Lower lobe of right lung (tissue), 2 donors: ENCODE results near the gene CTU2. TPM values are rescaled to one million over a fixed set of nuclear protein-coding genes. Genes with fewer than 3 reads are reported as not detected.

ENCODE experiments used
- ATAC-seq, 2 donors: fragments of 200-7000 bp; cut with Tn5 transposase; one replicate each; pipeline ENCODE4 v1.9.1; 2020 to 2022; ENCODE audit warnings: mild to moderate bottlenecking in 2 of 2, moderate library complexity in 2 of 2
- DNase-seq: peaks from one replicate; pipeline ENCODE4 v3.0.0-alpha.2; 2020
- H3K27ac ChIP-seq: fragments of 200-600 bp; one replicate; pipeline ENCODE4 v1.8.0; 2022
- H3K27me3 ChIP-seq: fragments of 200-600 bp; one replicate; pipeline ENCODE4 v1.8.0; 2022; ENCODE audit warnings: low read depth
- H3K36me3 ChIP-seq: fragments of 200-600 bp; one replicate; pipeline ENCODE4 v1.8.0; 2022; ENCODE audit warnings: mild to moderate bottlenecking
- H3K4me1 ChIP-seq: fragments of 200-600 bp; one replicate; pipeline ENCODE4 v1.8.0; 2022
- H3K4me3 ChIP-seq: fragments of 200-600 bp; one replicate; pipeline ENCODE4 v1.8.0; 2022; ENCODE audit warnings: mild to moderate bottlenecking
- H3K9me3 ChIP-seq: fragments of 200-600 bp; one replicate; pipeline ENCODE4 v1.8.0; 2022
- intact Hi-C: fragments of 100-400 bp; cut with DNase I; formaldehyde crosslinking; loops from one replicate; pipeline ENCODE4 v1.11.0; 2022
- total RNA-seq: library from RNA; stranded (reverse); fragmentation: NEBNext Ultra II Directional; extraction: Animal tissue kit (Norgen Biotek cat#: 25700); gene quantifications from one replicate; pipeline ENCODE4 v1.2.1, GENCODE V29; 2021
- TF ChIP-seq, protein P1 (sequence below): fragments of 200-600 bp; IDR thresholded peaks from one replicate; pipeline ENCODE4 v1.8.0; 2022; ENCODE audit warnings: antibody characterized with exemption, mild to moderate bottlenecking
- donor health status: DM: no; HTN: yes; CAD: no; lungs with severe emphysema.

CTU2 gene
- total RNA-seq, 1 donor from 2014 or later: 14.5 TPM

DNA sequence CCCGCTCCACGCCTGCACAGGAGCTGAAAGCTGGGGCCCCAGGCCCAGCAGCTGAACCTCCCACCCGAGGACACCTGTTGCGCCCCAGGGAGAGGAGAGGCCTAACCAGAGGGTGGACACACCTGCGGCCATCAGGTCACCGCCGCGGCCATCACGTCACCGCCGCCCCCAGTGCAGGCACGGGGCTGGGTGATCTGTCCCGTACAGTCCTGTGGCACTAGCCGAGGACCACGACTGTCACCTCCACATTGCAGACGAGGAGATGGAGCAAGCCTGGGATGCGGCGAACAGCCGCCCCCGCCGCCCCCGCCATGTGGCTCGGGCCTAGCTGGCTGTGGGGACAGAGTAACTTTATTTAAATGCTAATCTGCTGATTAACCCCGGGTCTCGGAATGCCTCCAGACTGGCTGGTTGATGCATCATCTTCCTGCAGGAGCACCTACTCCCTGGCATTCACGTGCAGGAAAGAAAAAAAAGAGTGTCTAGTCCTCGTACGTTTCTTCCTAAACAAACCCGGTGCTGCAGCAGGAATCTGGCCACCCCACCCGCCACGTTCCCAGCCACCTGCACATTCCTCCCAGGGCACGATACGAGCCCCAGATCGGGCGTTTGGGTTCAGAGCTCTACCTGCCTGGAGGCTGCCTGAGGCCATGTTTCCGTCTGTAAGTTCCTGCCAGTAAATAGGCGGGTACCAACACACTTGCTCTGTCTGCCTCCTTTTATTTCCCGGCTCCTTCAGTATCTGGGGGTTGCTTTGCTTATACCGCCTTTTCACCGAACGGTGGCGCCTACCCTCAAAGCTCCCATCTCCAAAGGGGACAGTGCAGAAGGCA lies 48.8 kb downstream of the CTU2 start:
- peaks cover 34% of the 10 kb centered on the region for H3K4me1 ChIP-seq

DNA sequence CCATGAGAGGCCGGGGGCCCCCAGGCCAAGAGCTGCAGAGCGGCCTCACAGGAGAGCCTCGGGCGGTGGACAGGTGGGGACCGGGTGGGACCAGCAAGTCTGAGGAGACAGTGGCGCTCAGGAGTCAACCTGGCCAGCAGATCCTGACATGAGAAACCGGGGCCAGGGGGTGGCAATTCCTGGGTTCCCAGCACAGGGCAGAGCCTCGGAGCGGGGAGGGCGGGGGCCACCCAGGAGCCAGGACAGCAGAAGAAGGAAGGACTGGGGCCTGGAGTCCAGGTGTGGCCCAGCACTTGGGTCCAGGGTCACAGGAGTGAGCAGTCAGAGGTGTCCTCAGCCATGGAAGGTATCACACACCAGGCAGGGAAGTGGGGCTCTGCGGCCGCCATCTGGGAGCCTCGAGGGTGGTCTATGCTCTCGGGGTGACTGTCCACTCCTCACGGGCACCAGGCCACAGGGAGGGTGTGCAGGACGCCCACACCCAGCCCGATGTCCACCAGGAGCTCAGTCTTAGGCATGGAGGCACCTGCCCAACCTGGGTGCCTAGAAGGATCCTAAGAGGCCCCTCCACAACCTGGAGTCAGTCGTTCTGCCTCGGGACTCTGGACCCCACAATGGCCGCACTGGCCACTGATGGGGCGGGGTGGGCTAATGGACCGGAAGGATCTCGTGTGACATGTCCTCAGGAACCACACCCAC lies 49.6 kb downstream of the CTU2 start:
- no peak overlapping the region for H3K4me3 ChIP-seq
- H3K36me3 ChIP-seq: peaks cover 16% of the 10 kb centered on the region
- H3K27me3 ChIP-seq: no peaks in the 10 kb centered on the region
- peaks cover 42% of the 10 kb centered on the region for H3K4me1 ChIP-seq
- H3K27ac ChIP-seq: no peak overlapping the region
- peak in 1 of 2 donors; percentile 1 for ATAC-seq
- TF ChIP-seq, protein P1, sequence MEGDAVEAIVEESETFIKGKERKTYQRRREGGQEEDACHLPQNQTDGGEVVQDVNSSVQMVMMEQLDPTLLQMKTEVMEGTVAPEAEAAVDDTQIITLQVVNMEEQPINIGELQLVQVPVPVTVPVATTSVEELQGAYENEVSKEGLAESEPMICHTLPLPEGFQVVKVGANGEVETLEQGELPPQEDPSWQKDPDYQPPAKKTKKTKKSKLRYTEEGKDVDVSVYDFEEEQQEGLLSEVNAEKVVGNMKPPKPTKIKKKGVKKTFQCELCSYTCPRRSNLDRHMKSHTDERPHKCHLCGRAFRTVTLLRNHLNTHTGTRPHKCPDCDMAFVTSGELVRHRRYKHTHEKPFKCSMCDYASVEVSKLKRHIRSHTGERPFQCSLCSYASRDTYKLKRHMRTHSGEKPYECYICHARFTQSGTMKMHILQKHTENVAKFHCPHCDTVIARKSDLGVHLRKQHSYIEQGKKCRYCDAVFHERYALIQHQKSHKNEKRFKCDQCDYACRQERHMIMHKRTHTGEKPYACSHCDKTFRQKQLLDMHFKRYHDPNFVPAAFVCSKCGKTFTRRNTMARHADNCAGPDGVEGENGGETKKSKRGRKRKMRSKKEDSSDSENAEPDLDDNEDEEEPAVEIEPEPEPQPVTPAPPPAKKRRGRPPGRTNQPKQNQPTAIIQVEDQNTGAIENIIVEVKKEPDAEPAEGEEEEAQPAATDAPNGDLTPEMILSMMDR: no peak
- H3K9me3 ChIP-seq: no peaks in the 10 kb centered on the region
- intact Hi-C loops: no loop called here
- no peak for DNase-seq

More for the DNA sequence above, 48.8 kb downstream of the CTU2 start:
- Histone ChIP-seq H3K36me3 (peaks cover 16% of the 10 kb centered on the region), H3K27ac (no peak overlapping the region), H3K4me3 (no peak overlapping the region), H3K9me3 (no peaks in the 10 kb centered on the region), H3K27me3 (no peaks in the 10 kb centered on the region)
- ATAC-seq (peak in 1 of 2 donors; percentile 14), DNase-seq (no peak)
- TF ChIP-seq, protein P1: peak; percentile 24
- intact Hi-C loops: no loop called here

DNA sequence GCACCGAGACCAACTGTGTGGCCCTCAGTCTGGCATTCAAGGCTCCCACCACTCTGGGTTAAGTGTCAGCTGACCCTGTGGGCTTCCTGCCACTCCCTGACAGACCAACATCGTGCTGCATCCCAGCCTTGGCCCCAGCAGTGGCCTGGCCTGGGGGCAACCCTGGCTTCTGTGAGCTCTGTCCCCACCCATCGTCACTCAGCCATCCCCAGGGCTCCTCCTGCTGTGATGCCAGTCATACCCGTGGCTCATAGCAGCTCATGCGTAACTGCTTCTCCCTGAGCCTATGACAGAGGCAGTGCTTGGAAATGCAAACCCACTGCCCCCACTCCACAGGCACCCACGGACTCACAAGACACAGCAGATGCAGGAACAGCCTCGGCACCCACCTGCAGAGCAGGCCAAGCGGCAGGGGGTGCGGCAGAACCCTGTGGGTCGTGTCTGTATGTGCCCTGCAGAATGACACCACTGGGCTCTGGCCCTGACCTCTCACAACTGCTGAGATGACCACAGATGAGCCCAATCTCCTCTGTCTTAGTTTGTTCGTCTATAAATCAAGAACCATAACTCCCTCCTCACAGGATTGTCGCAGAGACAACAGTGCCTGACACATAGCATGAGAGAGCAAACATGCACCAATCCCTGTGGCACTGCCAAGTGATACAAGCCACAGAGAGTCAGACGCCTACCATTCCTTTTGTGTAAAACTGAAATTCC lies 52.1 kb downstream of the CTU2 start:
- no peak overlapping the region for H3K27ac ChIP-seq
- peaks cover 7% of the 10 kb centered on the region for H3K36me3 ChIP-seq
- H3K4me3 ChIP-seq: no peak overlapping the region
- H3K4me1 ChIP-seq: peaks cover 67% of the 10 kb centered on the region
- intact Hi-C loops: no loop called here
- DNase-seq (no peak), ATAC-seq (no peak)
- H3K9me3 ChIP-seq: no peaks in the 10 kb centered on the region
- no peaks in the 10 kb centered on the region for H3K27me3 ChIP-seq
- TF ChIP-seq, protein P1: no peak

DNA sequence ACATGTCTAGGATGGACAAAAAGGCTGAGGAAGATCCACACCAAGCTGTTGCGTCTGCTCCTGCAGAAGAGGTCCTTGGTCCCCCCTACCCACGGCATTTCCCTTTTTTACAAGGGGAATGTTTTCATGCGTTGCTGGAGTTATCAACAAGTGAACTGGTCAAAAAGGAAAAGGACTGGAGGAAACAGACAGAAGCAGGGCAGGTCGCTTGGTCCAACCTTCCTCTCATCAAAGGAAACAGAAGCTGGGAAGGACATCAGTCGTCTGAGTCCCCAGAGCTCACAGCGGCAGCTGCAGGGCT lies 52.6 kb downstream of the CTU2 start:
- peaks cover 9% of the 10 kb centered on the region for H3K36me3 ChIP-seq
- TF ChIP-seq, protein P1: no peak
- intact Hi-C loops: no loop called here
- H3K9me3 ChIP-seq: no peaks in the 10 kb centered on the region
- H3K27ac ChIP-seq: peak overlapping the region; percentile 51
- ATAC-seq: no peak
- H3K27me3 ChIP-seq: no peaks in the 10 kb centered on the region
- no peak overlapping the region for H3K4me3 ChIP-seq
- DNase-seq: no peak
- H3K4me1 ChIP-seq: peaks cover 72% of the 10 kb centered on the region

DNA sequence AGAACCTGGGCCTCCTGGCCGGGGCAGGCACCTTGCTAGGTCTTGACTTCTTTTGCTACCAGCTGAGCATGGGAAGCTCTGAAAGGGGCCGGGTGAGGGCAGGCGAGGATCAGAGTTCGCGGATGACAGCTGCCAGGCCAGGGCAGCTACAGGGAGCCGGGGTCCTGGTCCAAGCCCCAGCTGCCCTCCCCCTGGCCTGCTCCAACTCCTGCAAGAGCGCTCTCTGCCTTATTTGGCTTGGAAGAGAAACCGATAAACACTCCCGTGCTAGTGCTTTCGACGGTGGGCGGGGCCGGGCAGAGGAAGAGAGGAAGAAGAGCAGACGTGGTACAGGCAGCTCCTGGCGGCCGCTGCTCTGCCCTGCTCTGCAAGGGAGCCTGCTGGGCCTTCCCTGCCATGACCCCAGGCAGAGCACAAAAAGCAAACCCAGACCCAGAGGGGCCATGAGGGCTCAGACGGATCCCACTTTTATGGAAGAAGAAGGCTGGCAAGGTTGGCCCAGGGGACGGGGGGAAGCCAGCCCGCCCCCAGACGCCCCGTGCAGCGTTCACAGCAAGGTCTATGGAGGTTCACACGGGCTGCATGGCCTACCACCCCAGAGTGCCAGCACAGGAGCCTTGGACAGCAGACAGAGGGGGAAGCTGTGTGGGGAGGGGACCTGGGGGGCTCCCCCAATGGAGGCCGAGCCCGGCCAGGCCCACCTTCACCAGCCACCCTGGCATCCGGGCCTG lies 53.1 kb downstream of the CTU2 start:
- ATAC-seq: peak; percentile 36 to 47
- Histone ChIP-seq H3K36me3 (peaks cover 14% of the 10 kb centered on the region), H3K9me3 (no peaks in the 10 kb centered on the region), H3K27ac (peak overlapping the region; percentile 51), H3K27me3 (no peaks in the 10 kb centered on the region), H3K4me1 (peaks cover 76% of the 10 kb centered on the region), H3K4me3 (peak overlapping the region; percentile 17)
- TF ChIP-seq, protein P1: no peak
- DNase-seq: peak; percentile 80
- intact Hi-C loops: no loop called here
